ENCODE results near the gene CHRNA3. TPM values are rescaled to one million over a fixed set of nuclear protein-coding genes. Genes with fewer than 3 reads are reported as not detected.

CHRNA3 gene
- total RNA-seq, 4 donors from 2014 or later: 1.3 TPM; not detected in 2

DNA sequence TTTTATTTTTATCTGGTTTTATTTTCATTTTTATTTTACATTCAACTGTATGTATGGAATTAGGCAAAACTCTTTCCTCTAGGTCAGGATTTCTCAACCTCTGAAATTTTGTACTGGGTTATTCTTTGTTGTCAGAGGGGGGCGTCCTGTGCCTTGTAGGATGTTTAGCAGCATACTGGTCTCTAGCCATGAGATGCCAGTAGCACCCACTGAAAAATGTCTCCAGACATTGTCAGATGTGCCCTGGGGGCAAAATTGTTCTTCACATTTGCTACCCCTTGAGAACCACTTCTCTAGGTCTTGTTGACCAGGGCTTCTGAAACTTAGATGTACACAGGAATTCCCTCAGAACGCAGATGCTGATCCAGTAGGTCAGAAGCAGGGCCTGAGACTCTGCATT lies 50.1 kb downstream of the CHRNA3 start:
- H3K36me3 ChIP-seq: no peaks in the 10 kb centered on the region
- DNase-seq: no peak
- H3K27ac ChIP-seq: no peak overlapping the region
- H3K4me3 ChIP-seq: no peak overlapping the region
- intact Hi-C loops (cut with DNase I; ENCODE audit: low total_unique reads): no loop called here
- no peaks in the 10 kb centered on the region for H3K9me3 ChIP-seq
- H3K27me3 ChIP-seq: no peaks in the 10 kb centered on the region
- H3K4me1 ChIP-seq: no peaks in the 10 kb centered on the region
- TF ChIP-seq CTCF (IDR thresholded peaks at IDR 0.05): no peak
- TF ChIP-seq POLR2A (IDR thresholded peaks at IDR 0.05): no peak

DNA sequence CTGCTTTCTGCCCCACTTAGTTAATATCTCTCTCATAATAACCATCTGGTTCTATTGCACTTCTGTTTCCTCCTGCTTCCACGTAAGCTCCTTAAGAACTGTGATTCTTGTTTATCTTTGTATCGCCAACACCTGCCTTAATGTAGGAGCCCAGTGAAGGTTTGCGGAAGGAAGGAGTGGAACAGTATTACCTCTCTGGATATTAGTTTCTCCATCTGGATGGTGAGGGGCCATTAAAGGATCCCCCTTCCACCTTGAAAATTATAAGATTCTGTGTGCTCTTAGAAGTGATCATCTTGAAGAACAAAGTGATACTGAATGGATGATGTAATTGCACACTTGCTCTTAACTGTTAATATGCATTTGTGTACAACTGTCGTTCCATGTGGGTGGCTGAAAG lies 53.3 kb downstream of the CHRNA3 start:
- Histone ChIP-seq H3K4me1 (no peaks in the 10 kb centered on the region), H3K27me3 (no peaks in the 10 kb centered on the region), H3K36me3 (no peaks in the 10 kb centered on the region), H3K9me3 (no peaks in the 10 kb centered on the region), H3K4me3 (no peak overlapping the region), H3K27ac (no peak overlapping the region)
- DNase-seq: no peak
- intact Hi-C loops (cut with DNase I; ENCODE audit: low total_unique reads): no loop called here
- TF ChIP-seq CTCF (IDR thresholded peaks at IDR 0.05): no peak
- TF ChIP-seq POLR2A (IDR thresholded peaks at IDR 0.05): no peak

DNA sequence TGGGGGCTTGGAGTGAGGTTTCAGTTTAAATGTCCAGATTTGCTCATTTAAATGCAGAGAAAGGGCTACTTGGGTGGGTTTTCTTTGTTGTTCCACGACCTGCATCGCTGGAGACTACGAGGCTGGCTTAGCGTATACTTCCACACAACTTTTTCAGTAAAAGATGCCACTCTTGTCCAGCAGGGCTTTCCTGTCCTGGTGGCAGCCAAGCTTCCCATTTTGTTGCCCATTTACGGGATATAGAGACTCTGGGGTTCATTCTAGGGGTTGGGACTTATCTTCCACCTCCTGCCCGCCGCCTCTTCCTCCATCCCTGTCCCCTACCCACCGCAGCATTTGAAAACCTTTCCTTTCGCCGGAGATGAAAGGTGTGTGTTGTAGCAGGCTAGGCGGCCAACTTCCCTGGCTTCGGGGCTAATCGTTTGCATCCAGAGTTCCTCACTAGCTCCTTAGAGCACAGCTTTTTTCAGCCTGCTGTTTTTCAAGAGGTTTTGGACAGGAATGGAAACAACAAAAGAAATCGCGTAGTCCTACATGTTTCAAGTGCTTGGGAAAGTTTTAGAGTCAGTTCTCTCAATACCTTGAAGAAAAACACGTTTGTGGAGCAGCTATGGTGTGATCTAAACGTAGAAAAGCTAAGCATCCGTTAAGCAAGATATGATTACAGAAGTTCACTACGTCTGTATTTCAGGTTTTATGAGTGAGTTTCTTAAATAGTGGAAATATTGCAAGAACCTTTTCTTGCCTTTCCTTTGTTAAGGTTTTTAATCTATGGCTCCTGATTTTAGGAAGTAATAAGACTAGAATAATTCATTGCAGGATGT lies 54.6 kb downstream of the CHRNA3 start:
- DNase-seq: no peak
- intact Hi-C loops (cut with DNase I; ENCODE audit: low total_unique reads): no loop called here
- Histone ChIP-seq H3K4me3 (peak overlapping the region; percentile 27 to 47), H3K9me3 (no peaks in the 10 kb centered on the region), H3K27ac (peak overlapping the region; percentile 49 to 58), H3K27me3 (no peaks in the 10 kb centered on the region), H3K4me1 (no peaks in the 10 kb centered on the region), H3K36me3 (no peaks in the 10 kb centered on the region)
- TF ChIP-seq CTCF (IDR thresholded peaks at IDR 0.05): peak in 1 of 4 experiments; percentile 5
- no peak for TF ChIP-seq POLR2A (IDR thresholded peaks at IDR 0.05)

DNA sequence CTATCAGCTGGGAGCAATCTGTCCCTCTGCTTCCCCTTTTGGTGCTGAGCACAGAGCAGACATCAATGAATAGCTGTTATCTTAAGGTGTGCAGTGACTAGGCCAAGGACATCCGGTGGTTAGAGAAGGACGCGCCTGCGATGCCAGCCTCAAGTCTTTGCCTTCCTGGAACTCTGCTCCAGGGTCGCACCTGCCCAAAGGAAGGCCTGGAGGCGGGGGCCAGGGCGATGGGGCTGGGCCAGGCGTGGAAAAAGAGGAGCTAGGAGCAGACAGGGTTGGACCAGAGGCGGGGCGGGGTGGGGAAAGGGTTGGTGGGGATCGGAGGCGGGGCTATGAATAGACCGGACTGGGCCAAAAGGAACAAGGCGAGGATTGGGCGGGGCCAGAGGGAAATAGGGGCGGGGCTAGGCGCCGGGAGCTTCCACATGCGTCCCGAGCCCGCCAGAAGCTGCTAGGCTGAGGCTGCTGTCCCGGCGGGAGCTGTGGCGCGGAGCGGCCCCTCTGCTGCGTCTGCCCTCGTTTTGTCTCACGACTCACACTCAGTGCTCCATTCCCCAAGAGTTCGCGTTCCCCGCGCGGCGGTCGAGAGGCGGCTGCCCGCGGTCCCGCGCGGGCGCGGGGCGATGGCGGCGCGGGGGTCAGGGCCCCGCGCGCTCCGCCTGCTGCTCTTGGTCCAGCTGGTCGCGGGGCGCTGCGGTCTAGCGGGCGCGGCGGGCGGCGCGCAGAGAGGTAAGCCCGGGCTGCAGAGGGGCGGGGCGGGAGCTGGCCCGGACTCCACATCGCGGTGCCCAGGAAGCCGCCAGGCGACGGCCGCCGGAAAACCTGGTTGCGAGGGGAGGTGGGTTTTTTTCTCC lies 55.5 kb downstream of the CHRNA3 start, which contains the start of gene CHRNA5:
CHRNA5 (plus strand) TSS at position 424 of the 854 bp plus-strand sequence; CDS start at position 624, 200 bp downstream.
- Histone ChIP-seq H3K27me3 (no peaks in the 10 kb centered on the region), H3K27ac (peak within 1 kb of the TSS; percentile 49 to 58), H3K9me3 (no peaks in the 10 kb centered on the region), H3K4me3 (peak within 1 kb of the TSS; percentile 27 to 47), H3K36me3 (no peaks in the 10 kb centered on the region), H3K4me1 (no peaks in the 10 kb centered on the region)
- intact Hi-C loops (cut with DNase I; ENCODE audit: low total_unique reads): no loop called here
- TF ChIP-seq CTCF (IDR thresholded peaks at IDR 0.05) (no peak), POLR2A (IDR thresholded peaks at IDR 0.05) (peak; percentile 38 to 48)
- DNase-seq: peak; percentile 71 to 97

DNA sequence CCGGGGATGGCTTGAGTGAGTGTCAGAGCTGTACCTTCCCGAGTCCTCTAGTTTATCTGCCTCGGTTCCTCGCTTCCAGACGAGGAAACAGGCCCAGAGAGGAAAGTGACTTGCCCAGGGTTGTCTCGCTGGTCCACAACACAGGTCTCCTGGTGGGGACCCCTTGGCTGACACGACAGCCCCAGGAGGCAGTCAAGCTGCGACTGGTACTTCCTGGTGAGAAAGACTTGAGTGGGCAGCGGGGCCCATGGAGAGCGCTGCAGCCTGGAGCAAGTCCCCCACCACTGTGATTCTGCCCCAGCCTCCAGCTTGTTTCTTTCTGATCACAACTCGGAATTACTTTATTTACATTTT lies 56.1 kb downstream of the CHRNA3 start:
- Histone ChIP-seq H3K27me3 (no peaks in the 10 kb centered on the region), H3K9me3 (no peaks in the 10 kb centered on the region), H3K4me1 (no peaks in the 10 kb centered on the region), H3K36me3 (no peaks in the 10 kb centered on the region), H3K4me3 (no peak overlapping the region), H3K27ac (peak overlapping the region in 1 of 2 donors; percentile 5)
- TF ChIP-seq CTCF (IDR thresholded peaks at IDR 0.05) (no peak), POLR2A (IDR thresholded peaks at IDR 0.05) (no peak)
- no peak for DNase-seq
- intact Hi-C loops (cut with DNase I; ENCODE audit: low total_unique reads): no loop called here
